Measurements from ENCODE around the gene BTBD17.

GRCh38 chr17:74351552-74352210, 10.0 kb downstream of the BTBD17 start:
- TF ChIP-seq, protein P1, sequence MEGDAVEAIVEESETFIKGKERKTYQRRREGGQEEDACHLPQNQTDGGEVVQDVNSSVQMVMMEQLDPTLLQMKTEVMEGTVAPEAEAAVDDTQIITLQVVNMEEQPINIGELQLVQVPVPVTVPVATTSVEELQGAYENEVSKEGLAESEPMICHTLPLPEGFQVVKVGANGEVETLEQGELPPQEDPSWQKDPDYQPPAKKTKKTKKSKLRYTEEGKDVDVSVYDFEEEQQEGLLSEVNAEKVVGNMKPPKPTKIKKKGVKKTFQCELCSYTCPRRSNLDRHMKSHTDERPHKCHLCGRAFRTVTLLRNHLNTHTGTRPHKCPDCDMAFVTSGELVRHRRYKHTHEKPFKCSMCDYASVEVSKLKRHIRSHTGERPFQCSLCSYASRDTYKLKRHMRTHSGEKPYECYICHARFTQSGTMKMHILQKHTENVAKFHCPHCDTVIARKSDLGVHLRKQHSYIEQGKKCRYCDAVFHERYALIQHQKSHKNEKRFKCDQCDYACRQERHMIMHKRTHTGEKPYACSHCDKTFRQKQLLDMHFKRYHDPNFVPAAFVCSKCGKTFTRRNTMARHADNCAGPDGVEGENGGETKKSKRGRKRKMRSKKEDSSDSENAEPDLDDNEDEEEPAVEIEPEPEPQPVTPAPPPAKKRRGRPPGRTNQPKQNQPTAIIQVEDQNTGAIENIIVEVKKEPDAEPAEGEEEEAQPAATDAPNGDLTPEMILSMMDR (conservative IDR thresholded peaks at IDR 0.05; ENCODE audit: low read depth in 2 of 2), result peak; percentile 31 to 58
- TF ChIP-seq EZH2 (IDR thresholded peaks at IDR 0.05; ENCODE audit: low read depth, unreplicated experiment) (no peak), POLR2AphosphoS5 (IDR thresholded peaks at IDR 0.05; ENCODE audit: low read depth) (no peak), EZH2phosphoT487 (IDR thresholded peaks at IDR 0.05; ENCODE audit: unreplicated experiment) (no peak), STAT1 (IDR thresholded peaks at IDR 0.05; ENCODE audit: unreplicated experiment) (no peak), JUNB (IDR thresholded peaks at IDR 0.05; ENCODE audit: unreplicated experiment) (no peak), CREB1 (CRISPR knock-in tag; IDR thresholded peaks at IDR 0.05; ENCODE audit: low read depth) (peak; percentile 50; the same call in 1 of the 2 replicates), ZNF331 (CRISPR knock-in tag; IDR thresholded peaks at IDR 0.05; ENCODE audit: low read depth) (no peak), ZNF114 (CRISPR knock-in tag; IDR thresholded peaks at IDR 0.05) (no peak)
- TF ChIP-seq, protein P2, sequence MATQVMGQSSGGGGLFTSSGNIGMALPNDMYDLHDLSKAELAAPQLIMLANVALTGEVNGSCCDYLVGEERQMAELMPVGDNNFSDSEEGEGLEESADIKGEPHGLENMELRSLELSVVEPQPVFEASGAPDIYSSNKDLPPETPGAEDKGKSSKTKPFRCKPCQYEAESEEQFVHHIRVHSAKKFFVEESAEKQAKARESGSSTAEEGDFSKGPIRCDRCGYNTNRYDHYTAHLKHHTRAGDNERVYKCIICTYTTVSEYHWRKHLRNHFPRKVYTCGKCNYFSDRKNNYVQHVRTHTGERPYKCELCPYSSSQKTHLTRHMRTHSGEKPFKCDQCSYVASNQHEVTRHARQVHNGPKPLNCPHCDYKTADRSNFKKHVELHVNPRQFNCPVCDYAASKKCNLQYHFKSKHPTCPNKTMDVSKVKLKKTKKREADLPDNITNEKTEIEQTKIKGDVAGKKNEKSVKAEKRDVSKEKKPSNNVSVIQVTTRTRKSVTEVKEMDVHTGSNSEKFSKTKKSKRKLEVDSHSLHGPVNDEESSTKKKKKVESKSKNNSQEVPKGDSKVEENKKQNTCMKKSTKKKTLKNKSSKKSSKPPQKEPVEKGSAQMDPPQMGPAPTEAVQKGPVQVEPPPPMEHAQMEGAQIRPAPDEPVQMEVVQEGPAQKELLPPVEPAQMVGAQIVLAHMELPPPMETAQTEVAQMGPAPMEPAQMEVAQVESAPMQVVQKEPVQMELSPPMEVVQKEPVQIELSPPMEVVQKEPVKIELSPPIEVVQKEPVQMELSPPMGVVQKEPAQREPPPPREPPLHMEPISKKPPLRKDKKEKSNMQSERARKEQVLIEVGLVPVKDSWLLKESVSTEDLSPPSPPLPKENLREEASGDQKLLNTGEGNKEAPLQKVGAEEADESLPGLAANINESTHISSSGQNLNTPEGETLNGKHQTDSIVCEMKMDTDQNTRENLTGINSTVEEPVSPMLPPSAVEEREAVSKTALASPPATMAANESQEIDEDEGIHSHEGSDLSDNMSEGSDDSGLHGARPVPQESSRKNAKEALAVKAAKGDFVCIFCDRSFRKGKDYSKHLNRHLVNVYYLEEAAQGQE (IDR thresholded peaks at IDR 0.05; ENCODE audit: unreplicated experiment), result no peak

Measured in GM23338 (cell line).